ENCODE results near the gene PDPK1. TPM values are rescaled to one million over a fixed set of nuclear protein-coding genes. Genes with fewer than 3 reads are reported as not detected.

PDPK1 gene
- total RNA-seq, 1 donor from 2014 or later = 46.4 TPM

DNA sequence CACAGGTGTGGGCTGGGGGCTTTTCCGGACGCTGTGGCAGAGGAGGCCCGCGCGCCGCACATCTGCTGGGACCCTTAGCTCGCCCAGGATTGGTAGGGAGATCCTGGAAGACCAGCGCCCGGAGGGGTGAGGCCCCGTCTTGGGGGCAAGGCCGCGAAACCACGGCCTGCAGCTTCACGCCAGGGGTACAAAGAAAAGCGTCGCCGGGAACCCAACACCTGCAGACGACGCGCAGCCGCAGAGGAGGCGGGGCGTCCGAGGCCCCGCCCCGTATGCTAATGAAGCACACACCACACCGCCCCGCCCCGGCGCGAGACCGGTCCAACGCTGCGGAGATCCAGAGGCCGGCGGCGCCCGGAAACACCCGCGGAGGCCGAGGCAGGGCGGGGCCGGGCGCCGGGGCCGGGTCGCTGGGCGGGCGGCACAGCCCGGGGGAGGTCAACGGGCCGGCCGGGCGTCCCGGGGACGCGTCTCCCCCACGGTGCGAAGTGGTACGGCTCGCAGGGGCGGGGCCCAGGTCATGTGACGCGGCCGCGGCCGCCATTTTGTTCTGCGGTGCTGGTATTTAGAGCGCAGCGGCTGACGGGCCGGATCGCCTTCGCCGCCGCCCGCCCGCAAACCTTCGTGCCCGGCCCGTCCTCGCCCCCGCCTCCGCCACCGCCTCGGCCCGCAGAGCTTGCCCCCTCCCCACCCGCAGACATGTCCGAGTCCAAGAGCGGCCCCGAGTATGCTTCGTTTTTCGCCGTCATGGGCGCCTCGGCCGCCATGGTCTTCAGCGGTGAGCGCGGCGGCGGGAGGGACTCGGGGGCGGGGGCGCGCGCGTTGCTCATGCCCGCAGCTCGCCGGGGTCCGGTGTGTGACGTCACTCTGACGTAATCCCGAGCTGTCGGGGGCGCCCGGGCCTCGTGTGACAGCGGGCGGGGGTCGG is 24.2 kb upstream of the PDPK1 start, which contains the start of gene ATP6V0C:
Gene ATP6V0C (plus strand): TSS at position 548 of the 928 bp plus-strand sequence. CDS start 152 bp downstream, at position 700.
- intact Hi-C loops (cut with micrococcal nuclease) = no loop called here
- Histone ChIP-seq H3K4me3 (peak within 1 kb of the TSS; percentile 97), H3K9me3 (replicated peaks) (no peaks in the 10 kb centered on the region), H3K36me3 (no peaks in the 10 kb centered on the region), H3K4me1 (peaks cover 64% of the 10 kb centered on the region), H3K27me3 (ENCODE audit: low read depth) (no peaks in the 10 kb centered on the region), H3K27ac (replicated peaks) (peak within 1 kb of the TSS; percentile 92)
- DNase-seq = peak; percentile 93
- no peak for TF ChIP-seq CTCF (IDR thresholded peaks at IDR 0.05; ENCODE audit: borderline replicate concordance)

- Histone ChIP-seq H3K27ac (replicated peaks) (peak overlapping the region; percentile 92), H3K36me3 (no peaks in the 10 kb centered on the region), H3K4me3 (peak overlapping the region; percentile 97), H3K4me1 (peaks cover 73% of the 10 kb centered on the region), H3K9me3 (replicated peaks) (no peaks in the 10 kb centered on the region), H3K27me3 (ENCODE audit: low read depth) (no peaks in the 10 kb centered on the region)
- no peak for TF ChIP-seq CTCF (IDR thresholded peaks at IDR 0.05; ENCODE audit: borderline replicate concordance)
- intact Hi-C loops (cut with micrococcal nuclease) = no loop called here
- DNase-seq = no peak
These were observed 23.3 kb upstream of the PDPK1 start for GRCh38 chr16:2514333-2515179.

- Histone ChIP-seq H3K27ac (replicated peaks) (peak overlapping the region; percentile 92), H3K27me3 (ENCODE audit: low read depth) (no peaks in the 10 kb centered on the region), H3K4me1 (peaks cover 78% of the 10 kb centered on the region), H3K4me3 (peak overlapping the region; percentile 97), H3K36me3 (no peaks in the 10 kb centered on the region), H3K9me3 (replicated peaks) (no peaks in the 10 kb centered on the region)
- no peak for DNase-seq
- no peak for TF ChIP-seq CTCF (IDR thresholded peaks at IDR 0.05; ENCODE audit: borderline replicate concordance)
- intact Hi-C loops (cut with micrococcal nuclease) = no loop called here
These were observed 22.5 kb upstream of the PDPK1 start for GRCh38 chr16:2515180-2515851.

DNA sequence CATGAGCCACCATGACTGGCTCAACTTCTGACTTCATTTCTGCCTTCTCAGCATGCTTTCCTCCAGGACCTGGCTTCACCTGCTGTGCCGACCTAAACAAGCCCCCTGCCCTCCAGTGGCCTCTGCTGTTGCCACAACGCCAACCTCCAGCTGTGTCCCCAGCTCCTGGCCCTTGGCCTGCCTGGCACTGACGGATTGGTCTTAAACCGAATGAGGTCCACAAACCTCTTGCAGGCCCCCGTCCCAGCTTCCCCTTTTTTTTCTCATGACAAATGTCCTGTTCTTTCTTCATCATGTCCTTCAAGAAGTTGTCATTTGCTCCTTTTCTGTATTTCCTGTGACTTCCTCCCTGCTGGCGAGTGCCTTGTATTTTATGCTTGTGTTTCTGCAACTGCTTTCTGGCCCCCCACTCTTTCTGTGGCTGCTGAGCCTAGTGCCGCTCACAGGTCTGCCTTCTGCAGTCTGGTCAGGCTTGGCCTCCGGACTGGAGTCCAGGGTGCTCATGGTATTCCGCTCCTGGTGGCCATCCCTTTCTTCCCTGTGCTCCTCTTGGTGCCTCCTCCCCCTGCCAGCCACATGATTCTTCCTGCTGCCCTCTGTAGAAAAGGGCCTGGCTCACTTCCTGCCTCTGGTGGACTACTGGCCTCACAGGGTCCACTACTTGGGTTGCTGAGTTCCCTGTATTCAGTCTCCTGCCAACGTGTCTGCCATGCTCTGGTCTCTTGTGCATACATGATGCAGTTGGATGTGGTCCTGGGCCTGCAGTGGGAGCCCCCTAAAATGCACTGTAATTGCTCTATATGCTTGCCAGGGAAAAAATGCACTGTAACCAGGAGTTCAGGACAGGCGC is 21.2 kb upstream of the PDPK1 start:
- Histone ChIP-seq H3K27ac (replicated peaks) (peak overlapping the region; percentile 92), H3K9me3 (replicated peaks) (no peaks in the 10 kb centered on the region), H3K27me3 (ENCODE audit: low read depth) (no peaks in the 10 kb centered on the region), H3K36me3 (peaks cover 5% of the 10 kb centered on the region), H3K4me3 (peak overlapping the region; percentile 97), H3K4me1 (peaks cover 84% of the 10 kb centered on the region)
- intact Hi-C loops (cut with micrococcal nuclease) = no loop called here
- no peak for TF ChIP-seq CTCF (IDR thresholded peaks at IDR 0.05; ENCODE audit: borderline replicate concordance)
- DNase-seq = no peak
